Measurements from ENCODE around the gene UBD.

The UBD gene

DNA sequence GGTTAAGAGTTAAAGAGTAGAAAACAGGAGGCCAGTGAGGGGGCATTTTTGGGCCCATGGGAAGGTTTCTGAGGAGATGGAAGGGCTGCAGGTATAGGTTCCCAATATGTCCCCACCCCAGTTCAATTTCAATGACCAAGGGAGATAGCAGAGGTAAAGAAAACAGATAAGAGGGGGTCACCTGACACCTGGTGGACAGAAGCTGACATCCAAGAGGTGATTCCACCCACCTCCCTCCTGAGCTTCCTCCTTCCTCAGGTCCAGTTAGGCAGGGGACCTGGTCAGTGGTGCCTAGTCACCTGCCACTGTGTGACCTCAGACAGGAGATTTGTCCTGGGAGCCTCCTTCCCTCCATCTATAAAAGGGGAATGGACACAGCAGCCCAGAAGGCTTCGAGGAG is 42.3 kb downstream of the UBD start:
- Mint-ChIP-seq H3K9me3 (no peaks in the 10 kb centered on the region), H3K4me1 (peaks cover 6% of the 10 kb centered on the region), H3K4me3 (no peak overlapping the region), H3K27ac (peak overlapping the region; percentile 10), H3K27me3 (peaks cover 9% of the 10 kb centered on the region), H3K36me3 (no peaks in the 10 kb centered on the region)

DNA sequence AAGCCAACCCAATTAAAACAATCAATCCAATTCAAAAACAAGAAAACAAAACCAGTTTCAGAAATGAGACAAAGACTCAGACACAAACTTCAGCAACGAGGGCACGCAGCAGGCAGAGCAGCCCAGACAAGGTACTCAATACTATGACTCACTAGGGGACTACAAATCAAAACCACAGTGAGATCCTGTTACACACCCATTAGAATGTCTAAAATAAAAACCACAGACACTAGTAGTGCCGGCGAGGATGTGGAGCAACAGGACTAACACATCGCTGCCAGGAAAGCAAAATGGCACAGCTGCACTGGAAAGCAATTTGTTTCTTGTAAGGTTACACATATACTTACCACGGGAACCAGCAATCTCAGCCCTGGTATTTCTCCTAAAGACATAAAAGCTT is 43.4 kb downstream of the UBD start:
- no peaks in the 10 kb centered on the region for H3K36me3 Mint-ChIP-seq
- H3K27me3 Mint-ChIP-seq, result peaks cover 7% of the 10 kb centered on the region
- H3K4me3 Mint-ChIP-seq, result no peak overlapping the region
- peaks cover 6% of the 10 kb centered on the region for H3K4me1 Mint-ChIP-seq
- H3K27ac Mint-ChIP-seq, result no peak overlapping the region
- no peaks in the 10 kb centered on the region for H3K9me3 Mint-ChIP-seq

DNA sequence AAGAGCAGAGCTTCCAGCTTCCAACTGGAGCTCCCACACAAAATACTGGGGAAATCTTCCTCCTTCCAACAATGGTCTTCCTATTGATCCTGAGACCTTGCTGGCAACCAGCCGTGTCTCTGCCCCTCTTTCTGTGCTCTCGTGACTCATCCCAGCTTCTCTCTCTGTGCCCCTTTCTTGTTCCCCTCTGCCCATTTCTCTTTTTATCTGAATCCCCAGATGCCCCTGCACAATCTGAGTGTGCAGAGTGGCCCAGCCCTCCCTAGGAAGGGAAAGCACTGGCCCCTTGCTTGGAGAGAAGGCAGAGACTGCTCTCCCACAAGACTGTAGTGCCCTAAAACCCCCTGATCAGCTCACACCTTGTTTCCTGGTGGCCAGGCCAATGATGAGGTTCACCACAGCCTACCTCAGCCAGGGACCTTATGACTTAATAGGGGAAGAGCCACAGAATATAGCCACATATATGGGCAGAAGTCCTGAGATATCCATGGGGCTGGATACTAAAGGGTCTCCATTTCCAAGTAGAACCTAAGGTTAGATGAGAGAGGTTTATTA is 48.7 kb downstream of the UBD start:
- peaks cover 1% of the 10 kb centered on the region for H3K4me1 Mint-ChIP-seq
- no peak overlapping the region for H3K27ac Mint-ChIP-seq
- no peaks in the 10 kb centered on the region for H3K36me3 Mint-ChIP-seq
- peaks cover 2% of the 10 kb centered on the region for H3K27me3 Mint-ChIP-seq
- H3K9me3 Mint-ChIP-seq, result no peaks in the 10 kb centered on the region
- H3K4me3 Mint-ChIP-seq, result no peak overlapping the region

DNA sequence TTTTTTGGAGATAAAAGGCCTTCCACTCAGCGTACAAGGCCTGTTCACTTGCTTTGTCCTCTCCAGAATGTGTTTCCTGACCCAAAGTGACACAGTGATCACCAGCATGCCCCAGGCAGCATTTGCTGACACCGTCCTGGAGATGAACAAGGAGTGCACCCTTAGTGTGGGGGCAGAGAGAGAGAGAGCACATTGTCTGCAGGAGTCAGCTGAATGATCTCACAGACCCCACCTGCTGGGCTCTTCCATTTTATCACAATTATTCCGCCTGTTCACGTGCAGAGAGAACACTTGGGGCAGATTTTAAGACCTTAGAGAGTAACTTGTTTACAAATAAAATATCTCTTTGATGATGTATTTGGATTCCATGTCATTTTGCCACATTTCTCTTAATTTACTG is 49.3 kb downstream of the UBD start:
- Mint-ChIP-seq H3K36me3 (no peaks in the 10 kb centered on the region), H3K4me1 (no peaks in the 10 kb centered on the region), H3K9me3 (no peaks in the 10 kb centered on the region), H3K27ac (no peak overlapping the region), H3K27me3 (peaks cover 2% of the 10 kb centered on the region), H3K4me3 (no peak overlapping the region)

DNA sequence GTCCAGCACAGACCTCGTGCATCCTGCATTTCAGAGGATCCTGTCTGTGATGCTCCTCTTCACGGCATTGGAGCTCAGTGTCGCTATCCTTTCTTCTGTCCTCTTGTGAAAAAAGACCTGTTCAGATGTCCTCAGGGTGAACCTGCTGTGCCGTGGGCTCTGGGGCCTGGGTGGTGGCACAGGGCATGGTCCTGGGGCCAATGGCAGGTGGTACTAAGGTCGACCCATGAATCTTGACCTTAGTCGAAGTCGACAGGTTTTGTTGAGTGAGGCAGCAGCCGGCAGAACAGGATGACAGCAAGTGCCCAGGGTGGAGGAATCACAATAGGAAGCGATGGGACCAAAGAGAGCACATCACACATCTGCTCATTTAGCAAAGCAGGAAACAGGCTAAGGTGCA is 49.8 kb downstream of the UBD start:
- no peaks in the 10 kb centered on the region for H3K9me3 Mint-ChIP-seq
- H3K27me3 Mint-ChIP-seq, result no peaks in the 10 kb centered on the region
- no peaks in the 10 kb centered on the region for H3K4me1 Mint-ChIP-seq
- H3K4me3 Mint-ChIP-seq, result no peak overlapping the region
- H3K36me3 Mint-ChIP-seq, result no peaks in the 10 kb centered on the region
- no peak overlapping the region for H3K27ac Mint-ChIP-seq

DNA sequence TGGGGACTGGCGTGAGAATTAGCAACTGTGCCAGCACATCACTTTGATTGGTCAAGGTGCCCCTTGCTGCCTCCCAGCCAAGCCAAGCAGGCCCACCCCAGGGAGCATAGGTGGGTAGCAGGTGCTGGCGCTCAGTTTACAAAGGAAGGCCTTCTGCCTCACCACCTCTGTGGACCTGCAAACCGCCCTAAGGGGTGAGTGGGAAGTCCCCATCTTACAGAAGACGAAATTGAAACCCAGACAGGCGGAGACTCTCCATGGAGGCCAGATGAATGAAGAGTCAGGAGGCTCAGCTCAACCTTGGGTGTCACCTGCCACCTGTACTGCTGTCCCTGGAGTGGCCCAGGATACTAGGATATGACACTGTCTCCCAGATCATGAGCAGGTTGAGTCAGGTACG is 50.3 kb downstream of the UBD start:
- Mint-ChIP-seq H3K9me3 (no peaks in the 10 kb centered on the region), H3K36me3 (no peaks in the 10 kb centered on the region), H3K4me1 (no peaks in the 10 kb centered on the region), H3K4me3 (no peak overlapping the region), H3K27me3 (no peaks in the 10 kb centered on the region), H3K27ac (no peak overlapping the region)

DNA sequence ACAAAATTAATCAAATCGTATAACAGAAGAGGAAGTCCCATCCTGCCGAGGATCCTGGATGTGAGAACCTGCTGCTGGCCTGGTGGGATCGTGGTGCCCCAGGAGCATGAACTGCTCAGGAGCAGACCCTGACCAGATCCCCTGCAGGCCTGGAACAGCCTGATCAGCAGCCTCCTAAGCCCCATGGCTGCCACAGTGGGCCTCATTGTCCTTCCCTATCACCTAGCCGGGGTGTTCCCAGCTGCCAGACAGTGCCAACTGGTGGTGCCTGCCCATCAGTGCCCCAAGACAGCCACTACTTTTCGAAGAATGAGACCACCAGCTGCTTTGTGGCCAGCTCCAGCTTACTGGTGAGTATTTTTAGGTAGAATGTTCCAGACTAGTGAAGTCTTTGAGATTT is 52.2 kb downstream of the UBD start:
- Mint-ChIP-seq H3K9me3 (no peaks in the 10 kb centered on the region), H3K27ac (no peak overlapping the region), H3K36me3 (no peaks in the 10 kb centered on the region), H3K27me3 (peaks cover 2% of the 10 kb centered on the region), H3K4me3 (no peak overlapping the region), H3K4me1 (no peaks in the 10 kb centered on the region)

DNA sequence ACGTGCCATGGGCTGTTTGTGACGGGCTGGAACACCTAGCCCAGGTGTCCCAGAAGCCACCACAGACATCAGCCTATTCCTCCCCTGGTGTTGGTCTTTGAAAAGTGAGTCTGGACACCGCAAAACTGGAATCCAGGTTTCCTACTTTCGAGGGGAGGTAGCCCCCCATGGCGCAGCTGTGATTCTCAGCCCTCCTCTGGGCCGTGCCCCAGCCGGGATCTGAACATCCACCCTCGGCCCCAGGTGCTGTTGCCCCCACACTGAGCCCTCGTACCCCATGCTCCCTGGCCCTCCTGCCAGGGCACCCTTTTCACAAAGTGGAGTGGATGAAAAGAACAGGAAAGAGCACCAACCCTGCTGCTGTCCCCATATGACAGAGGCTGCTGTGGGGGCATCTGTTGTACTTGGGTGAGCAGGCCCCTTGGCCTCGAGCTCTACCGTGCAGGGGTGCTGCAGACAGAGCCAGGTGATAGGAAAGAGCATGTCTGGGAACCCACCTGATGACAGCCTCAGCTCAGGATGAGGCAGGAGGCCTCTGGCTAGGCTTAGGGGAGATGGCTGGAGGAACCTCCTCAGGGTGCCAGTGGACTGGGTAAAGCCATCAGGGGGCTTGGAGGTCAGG is 53.0 kb downstream of the UBD start:
- Mint-ChIP-seq H3K4me3 (no peak overlapping the region), H3K27me3 (peaks cover 4% of the 10 kb centered on the region), H3K36me3 (no peaks in the 10 kb centered on the region), H3K9me3 (no peaks in the 10 kb centered on the region), H3K27ac (no peak overlapping the region), H3K4me1 (no peaks in the 10 kb centered on the region)

DNA sequence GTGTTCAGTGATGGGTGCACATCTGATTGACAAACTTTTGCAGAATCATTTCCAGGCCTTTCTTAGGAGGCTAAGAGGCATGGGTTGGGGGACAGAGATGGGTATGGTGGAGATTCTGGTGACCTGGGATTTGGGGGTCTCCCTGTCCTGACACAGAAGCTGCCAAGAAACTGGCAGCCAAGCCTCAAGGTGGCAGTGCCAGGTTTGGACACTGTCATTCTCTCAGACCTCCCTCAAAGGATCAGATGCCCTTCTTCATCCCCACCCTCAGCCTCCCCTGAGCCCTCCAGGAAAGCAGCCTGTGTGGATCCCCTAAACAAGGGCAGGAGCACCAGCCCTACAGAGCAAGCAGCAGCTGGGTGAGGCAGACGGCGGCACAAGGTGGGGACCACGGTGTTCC is 53.7 kb downstream of the UBD start:
- H3K27ac Mint-ChIP-seq, result no peak overlapping the region
- no peak overlapping the region for H3K4me3 Mint-ChIP-seq
- peaks cover 6% of the 10 kb centered on the region for H3K27me3 Mint-ChIP-seq
- no peaks in the 10 kb centered on the region for H3K9me3 Mint-ChIP-seq
- H3K4me1 Mint-ChIP-seq, result no peaks in the 10 kb centered on the region
- no peaks in the 10 kb centered on the region for H3K36me3 Mint-ChIP-seq
